ENCODE data around the gene ATP8A2.
"Not testable (repeated sequence)": the region's sequence is repeated elsewhere in the genome, so short reads cannot be mapped to it uniquely, and the experiment has no call there.

The ATP8A2 gene

DNA sequence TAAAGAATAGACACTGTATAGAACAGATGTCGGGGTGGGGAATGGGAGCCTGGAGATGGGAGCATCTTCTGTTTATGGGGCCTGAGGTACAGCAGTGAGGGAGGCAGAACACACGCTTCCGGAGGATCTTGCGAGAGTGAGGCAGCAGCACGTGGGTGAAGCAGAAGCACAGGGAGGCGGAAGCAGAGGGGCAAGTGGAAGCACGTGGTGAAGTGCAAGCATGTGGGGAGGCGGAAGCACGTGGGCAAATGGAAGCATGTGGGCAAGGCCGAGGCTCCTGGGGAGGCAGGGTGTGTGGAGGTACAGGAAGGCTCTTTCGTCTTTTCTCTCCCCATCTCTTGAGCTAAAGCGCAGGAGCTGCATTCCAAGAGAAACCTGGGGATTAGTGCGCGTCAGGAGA lies 198.4 kb downstream of the ATP8A2 start:
- no peak for DNase-seq

DNA sequence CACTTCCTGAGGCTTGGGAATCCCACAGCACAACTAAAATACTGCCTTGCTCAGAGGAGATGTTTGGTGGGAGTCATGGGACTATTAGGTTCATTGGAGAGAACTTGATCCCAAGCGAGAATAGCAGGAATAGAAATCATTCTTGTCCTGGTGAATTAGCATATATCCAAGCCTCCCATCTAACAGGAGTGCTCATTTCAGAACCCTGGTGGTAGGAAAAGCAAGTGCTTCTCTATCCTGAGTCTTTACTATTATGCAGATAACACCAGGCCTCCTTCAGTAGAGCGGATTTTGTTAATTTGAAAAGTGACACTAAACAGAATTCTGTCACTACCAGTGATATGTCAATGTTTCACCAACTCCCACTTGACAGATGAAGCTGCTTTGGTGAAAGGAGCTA lies 199.5 kb downstream of the ATP8A2 start:
- DNase-seq = no peak

GRCh38 chr13:25572171-25572570 lies 200.4 kb downstream of the ATP8A2 start:
- DNase-seq = not testable (repeated sequence)

GRCh38 chr13:25574437-25575411 lies 202.9 kb downstream of the ATP8A2 start:
- peak; percentile 77 for DNase-seq

GRCh38 chr13:25575562-25575961 lies 203.8 kb downstream of the ATP8A2 start:
- no peak for DNase-seq

DNA sequence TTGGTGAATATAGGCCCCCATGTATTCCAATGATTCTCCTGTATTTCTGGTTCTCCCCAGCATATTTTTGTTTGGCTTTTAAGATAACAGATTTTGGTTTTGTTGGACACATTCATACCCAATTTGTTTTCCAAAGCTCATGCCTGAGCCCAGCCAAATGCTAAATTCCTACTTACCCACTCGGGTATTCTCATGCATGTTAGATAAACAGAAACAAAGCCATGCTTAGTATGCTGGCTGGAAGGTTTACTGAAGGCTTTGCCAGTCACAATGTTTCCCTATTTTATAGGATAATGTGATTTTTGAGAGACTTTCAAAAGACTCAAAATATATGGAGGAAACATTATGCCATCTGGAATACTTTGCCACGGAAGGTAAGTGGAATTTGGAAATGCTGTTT lies 206.8 kb downstream of the ATP8A2 start:
- DNase-seq = no peak

- no peak for DNase-seq
These were observed 207.4 kb downstream of the ATP8A2 start for GRCh38 chr13:25579221-25579620.

GRCh38 chr13:25581351-25581750 lies 209.6 kb downstream of the ATP8A2 start:
- no peak for DNase-seq

DNA sequence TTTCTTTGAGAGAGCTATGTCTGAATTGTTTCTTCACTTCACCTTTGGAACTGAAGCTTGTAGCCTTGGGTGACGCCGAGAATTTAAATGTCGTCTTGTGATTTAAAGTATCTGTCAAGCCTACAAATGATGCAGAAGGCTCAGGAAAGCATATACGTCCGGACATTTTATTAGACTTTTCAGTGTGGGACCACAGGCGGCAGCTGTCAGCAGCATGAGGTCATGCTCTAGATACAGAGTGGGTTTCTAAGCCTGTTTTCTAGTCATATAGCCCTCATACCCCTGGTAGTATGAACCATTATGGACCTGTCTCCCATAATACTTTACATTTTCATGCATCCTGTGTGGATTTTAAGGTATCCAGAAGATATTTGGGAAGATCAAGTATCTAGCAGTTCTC lies 212.3 kb downstream of the ATP8A2 start:
- DNase-seq = no peak

DNA sequence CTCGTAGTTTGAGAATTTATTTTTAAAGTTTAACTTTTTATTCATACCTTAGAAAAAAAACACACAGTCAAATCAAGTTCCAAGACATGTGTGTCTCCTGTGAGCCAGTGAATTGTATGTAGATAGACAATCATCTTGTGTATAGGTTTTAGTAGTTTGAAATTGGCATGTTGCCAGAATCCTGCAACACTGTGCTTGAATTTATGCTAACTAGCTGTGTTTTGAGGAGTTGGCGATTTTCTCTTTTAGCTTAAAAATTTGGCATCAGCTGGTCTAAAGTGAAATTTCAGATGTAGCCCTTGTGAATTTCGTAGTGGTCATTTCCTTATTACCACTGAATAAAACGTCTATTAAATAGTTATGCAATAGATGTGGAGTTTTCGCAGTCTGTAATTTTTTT lies 213.2 kb downstream of the ATP8A2 start:
- DNase-seq = no peak

- no peak for DNase-seq
These were observed 215.7 kb downstream of the ATP8A2 start for GRCh38 chr13:25587326-25587980.

GRCh38 chr13:25588336-25589060 lies 216.7 kb downstream of the ATP8A2 start:
- no peak for DNase-seq

- no peak for DNase-seq
These were observed 226.6 kb downstream of the ATP8A2 start for GRCh38 chr13:25598421-25598820.

DNA sequence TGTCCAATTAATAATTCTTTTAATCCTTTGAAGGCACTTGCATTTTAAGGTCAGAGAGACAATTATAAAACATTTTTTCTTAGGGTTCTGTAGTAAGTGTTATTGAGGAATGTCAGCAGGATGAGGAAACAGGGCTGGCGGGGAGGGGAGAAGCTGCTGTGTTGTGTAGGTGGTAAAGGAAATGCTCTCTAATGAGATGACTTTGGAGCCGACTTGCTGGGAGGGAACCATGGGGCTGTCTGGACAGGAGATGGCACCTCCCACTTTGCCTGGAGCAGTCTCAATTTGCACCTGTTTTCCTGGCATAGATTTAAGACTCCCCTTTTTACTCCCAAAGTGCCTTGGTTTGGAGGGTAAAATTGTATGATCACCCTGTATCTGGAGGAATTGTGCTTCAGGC lies 230.4 kb downstream of the ATP8A2 start:
- no peak for DNase-seq

GRCh38 chr13:25604106-25604505 lies 232.3 kb downstream of the ATP8A2 start:
- no peak for DNase-seq

GRCh38 chr13:25607096-25607495 lies 235.3 kb downstream of the ATP8A2 start:
- no peak for DNase-seq

- peak; percentile 22 for DNase-seq
These were observed 236.4 kb downstream of the ATP8A2 start for GRCh38 chr13:25608181-25608580.

- no peak for DNase-seq
These were observed 244.9 kb downstream of the ATP8A2 start for GRCh38 chr13:25616674-25617073.

DNA sequence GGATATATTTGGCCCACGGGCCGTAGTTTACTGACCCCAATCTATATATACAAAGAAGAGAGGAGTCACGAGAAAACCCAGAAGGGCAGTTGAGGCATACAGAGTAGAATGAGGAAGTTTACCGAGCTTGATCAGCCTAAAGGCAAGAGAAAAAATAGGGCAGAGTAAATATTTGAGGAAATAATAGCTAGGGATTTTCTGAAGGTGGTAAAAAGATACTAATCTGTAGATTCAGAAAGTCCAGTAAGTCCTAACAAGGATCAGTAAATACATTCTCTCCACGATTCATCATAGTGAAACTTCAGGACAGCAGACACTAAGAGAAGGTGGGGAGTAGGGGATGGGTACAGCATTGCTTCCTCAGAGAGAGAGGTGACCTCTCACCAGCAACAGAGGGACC lies 248.1 kb downstream of the ATP8A2 start:
- DNase-seq = no peak

DNA sequence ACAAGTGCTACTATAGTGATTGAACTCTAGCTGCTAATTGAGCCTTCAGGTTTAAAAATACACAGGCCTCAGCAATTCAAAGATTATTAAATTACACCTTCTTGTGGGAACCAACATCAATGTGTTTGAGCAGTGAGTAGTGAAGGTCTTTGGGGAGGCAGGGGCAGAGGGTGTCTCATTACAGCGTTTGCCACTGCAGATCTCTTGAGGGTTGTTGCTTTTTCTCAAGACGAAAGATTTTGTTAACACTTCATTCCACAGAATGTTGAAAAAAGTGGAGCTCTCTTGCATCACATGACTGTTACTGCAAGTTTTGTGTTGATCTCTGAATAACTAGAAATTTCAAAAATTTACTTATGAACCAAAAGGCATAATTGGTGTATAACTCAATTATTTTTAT lies 253.6 kb downstream of the ATP8A2 start:
- DNase-seq = no peak

GRCh38 chr13:25630329-25630900 lies 258.6 kb downstream of the ATP8A2 start:
- no peak for DNase-seq

DNA sequence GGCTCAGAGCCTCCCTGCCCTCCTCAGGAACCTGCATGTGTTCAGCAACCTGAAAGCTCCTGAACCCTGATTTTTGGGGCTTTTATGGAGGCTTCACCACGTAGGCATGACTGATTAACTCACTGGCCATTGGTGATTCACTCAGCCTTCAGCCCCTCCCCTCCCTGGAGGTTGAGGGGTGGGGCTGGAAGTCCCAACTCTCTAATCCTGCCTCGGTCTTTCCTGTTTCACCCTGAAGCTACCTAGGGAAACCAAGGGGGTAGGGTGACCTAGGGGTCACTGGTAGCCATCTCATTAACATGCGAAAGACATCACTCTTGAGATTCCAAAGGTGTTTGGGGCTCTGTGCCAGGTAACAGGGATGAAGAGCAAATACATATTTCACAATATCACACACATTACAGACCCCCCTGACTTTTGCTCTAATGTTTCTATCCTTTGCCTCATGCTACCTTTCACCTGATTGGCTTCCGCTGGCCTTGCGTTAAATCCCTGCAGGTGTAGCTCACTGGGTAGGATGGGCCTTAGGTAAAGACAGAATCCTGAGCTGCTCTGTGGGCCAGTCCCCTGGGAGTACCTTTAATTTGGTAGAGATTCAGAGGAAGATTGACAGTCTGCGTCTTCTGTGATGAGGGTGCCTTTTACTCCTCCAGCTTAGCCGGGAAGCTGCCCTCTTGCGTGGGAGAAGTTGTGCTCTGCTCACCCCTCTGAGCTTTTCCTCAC lies 260.6 kb downstream of the ATP8A2 start:
- DNase-seq = no peak

DNA sequence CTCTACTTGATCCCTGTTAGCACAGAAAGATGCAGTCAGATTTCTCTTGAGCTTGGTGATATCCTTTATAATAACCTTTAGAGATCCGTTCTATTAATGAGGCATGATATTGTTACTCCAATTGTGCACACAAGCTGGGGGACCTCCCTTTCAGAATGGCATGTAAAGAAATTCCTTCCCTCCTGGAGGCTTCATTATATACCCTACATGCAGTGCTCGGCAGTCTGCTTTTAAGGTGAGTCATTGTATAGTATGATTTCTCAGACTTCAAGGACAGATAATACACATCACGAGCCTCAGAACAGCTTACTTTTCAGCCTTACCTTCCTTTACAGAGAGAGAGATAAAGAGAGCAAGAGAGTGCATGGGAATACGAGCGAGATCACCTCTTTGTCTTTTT lies 261.3 kb downstream of the ATP8A2 start:
- no peak for DNase-seq

Measured in NCI-H146 (cell line).